ENCODE data around the gene DVL1.

- TF ChIP-seq CTCF (IDR thresholded peaks at IDR 0.05; ENCODE audit: low read depth, low read length) (no peak), EZH2phosphoT487 (IDR thresholded peaks at IDR 0.05; ENCODE audit: low read depth) (no peak)
Observed at GRCh38 chr1:1335792-1336248, 13.4 kb downstream of the DVL1 start.

Data from OCI-LY3 (cell line).